Progenitor cell of endocrine pancreas (in vitro differentiated cells): ENCODE measurements around the gene MRC2. TPM values are rescaled to one million over a fixed set of nuclear protein-coding genes. Genes with fewer than 3 reads are reported as not detected.
A peak's percentile ranks its signal among the peaks of the same experiment; 100 is the strongest.
"Not testable (repeated sequence)": the region's sequence is repeated elsewhere in the genome, so short reads cannot be mapped to it uniquely, and the experiment has no call there.

Experiments
- DNase-seq: peaks from one replicate; pipeline ENCODE4 v3.0.0; 2021; ENCODE audit warnings: low spot score; ENCODE audit not compliant: unreplicated experiment
- H3K27ac Mint-ChIP-seq: 2 replicates; pipeline ENCODE4 v1.8.0; 2021; ENCODE audit warnings: mild to moderate bottlenecking, moderate library complexity, mixed read lengths
- H3K27me3 Mint-ChIP-seq: 2 replicates; pipeline ENCODE4 v1.8.0; 2021; ENCODE audit warnings: mixed read lengths
- H3K36me3 Mint-ChIP-seq: 2 replicates; pipeline ENCODE4 v1.8.0; 2022; ENCODE audit warnings: mixed read lengths; ENCODE audit not compliant: insufficient read depth
- H3K4me1 Mint-ChIP-seq: 2 replicates; pipeline ENCODE4 v1.8.0; 2021; ENCODE audit warnings: low read depth, mixed read lengths
- H3K4me3 Mint-ChIP-seq: 2 replicates; pipeline ENCODE4 v1.8.0; 2021; ENCODE audit warnings: low read depth, mild to moderate bottlenecking, moderate library complexity, mixed read lengths
- H3K9me3 Mint-ChIP-seq: 2 replicates; pipeline ENCODE4 v1.8.0; 2021; ENCODE audit warnings: low read depth, mixed read lengths
- CTCF ChIP-seq: fragments of 200-600 bp; sonication (generic); IDR thresholded peaks from one replicate; pipeline ENCODE4 v1.5.0; 2021; ENCODE audit warnings: antibody characterized with exemption, mild to moderate bottlenecking; ENCODE audit not compliant: unreplicated experiment
- total RNA-seq: library from RNA; stranded (reverse); gene quantifications from 2 replicates; pipeline ENCODE4 v1.2.1, GENCODE V29; 2021

Gene MRC2
- total RNA-seq, 1 donor from 2014 or later: 4.9 TPM

- peaks cover 8% of the 10 kb centered on the region for H3K27me3 Mint-ChIP-seq
- no peak for DNase-seq
- H3K9me3 Mint-ChIP-seq: no peaks in the 10 kb centered on the region
- peaks cover 1% of the 10 kb centered on the region for H3K4me1 Mint-ChIP-seq
- H3K36me3 Mint-ChIP-seq: no peaks in the 10 kb centered on the region
- TF ChIP-seq CTCF: peak; percentile 46
- no peak overlapping the region for H3K27ac Mint-ChIP-seq
- H3K4me3 Mint-ChIP-seq: no peak overlapping the region
These were observed 65.4 kb downstream of the MRC2 start for GRCh38 chr17:62692721-62693431.

- H3K4me3 Mint-ChIP-seq: no peak overlapping the region
- H3K9me3 Mint-ChIP-seq: no peaks in the 10 kb centered on the region
- H3K27ac Mint-ChIP-seq: no peak overlapping the region
- no peaks in the 10 kb centered on the region for H3K36me3 Mint-ChIP-seq
- no peak for TF ChIP-seq CTCF
- H3K4me1 Mint-ChIP-seq: peaks cover 1% of the 10 kb centered on the region
- no peak for DNase-seq
- H3K27me3 Mint-ChIP-seq: peaks cover 9% of the 10 kb centered on the region
These were observed 66.3 kb downstream of the MRC2 start for GRCh38 chr17:62693616-62694409.

GRCh38 chr17:62695093-62695738, 67.7 kb downstream of the MRC2 start:
- not testable (repeated sequence) for H3K4me3 Mint-ChIP-seq, DNase-seq, H3K4me1 Mint-ChIP-seq, H3K36me3 Mint-ChIP-seq, H3K27ac Mint-ChIP-seq, H3K9me3 Mint-ChIP-seq
- peaks cover 12% of the 10 kb centered on the region for H3K27me3 Mint-ChIP-seq

DNA sequence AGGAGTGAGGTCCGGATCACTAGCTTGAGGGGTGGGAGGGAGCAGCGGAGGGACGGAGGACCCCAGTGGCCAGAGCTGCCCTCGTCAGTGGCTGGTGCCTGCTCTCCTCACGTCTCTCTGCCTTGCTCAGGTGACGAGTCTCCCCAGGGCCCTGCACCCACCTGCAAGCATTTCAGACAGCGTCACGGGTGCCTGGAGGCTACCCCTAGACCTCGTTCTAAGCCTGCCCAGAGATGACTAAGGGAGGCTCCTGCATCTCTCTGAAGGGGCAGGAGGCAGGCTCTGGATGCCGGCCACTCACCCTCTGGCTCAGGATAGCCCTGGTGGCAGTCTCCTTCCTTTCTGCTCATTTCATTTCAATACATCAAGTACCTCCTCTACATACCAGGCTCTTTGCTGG, 68.8 kb downstream of the MRC2 start:
- no peak overlapping the region for H3K27ac Mint-ChIP-seq
- H3K27me3 Mint-ChIP-seq: peaks cover 17% of the 10 kb centered on the region
- TF ChIP-seq CTCF: no peak

DNA sequence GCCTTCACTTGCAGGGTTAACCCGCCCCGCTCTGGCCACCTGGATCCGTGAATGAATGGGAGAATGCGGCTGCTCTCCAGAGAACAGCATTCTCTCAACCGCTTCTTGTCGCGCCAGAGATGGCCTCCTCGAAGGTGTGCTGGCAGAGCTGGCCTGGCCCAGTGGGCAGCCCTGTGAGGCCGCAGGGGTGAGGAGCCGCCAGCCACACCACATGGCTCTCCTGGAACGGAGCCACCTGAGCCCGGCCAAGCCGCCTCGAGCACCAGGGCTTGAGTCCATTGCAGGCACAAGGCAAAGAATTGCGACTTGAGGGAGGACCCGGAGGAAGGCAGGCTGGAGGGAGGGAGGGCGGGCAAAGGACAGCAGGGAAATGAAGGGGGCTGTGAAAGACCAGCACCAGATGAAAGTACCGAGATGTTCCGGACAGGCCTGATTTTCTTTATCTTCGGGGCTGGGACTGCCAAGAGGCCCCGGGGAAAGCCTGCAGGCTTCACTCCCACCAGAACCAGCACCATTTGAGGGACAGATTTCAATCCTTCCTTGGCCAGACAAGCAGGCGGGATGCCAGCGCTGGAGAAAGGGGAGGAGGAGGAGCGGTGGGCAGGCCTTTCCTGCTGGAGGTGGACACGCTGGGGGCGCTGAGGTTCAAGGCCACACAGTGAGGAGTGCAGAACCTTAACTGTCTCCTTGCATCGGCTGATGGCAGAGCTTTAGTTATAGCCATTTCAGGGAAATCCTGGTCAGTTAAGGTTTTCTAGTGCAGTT, 69.4 kb downstream of the MRC2 start:
- no peak for TF ChIP-seq CTCF
- Mint-ChIP-seq H3K4me1 (peaks cover 4% of the 10 kb centered on the region), H3K4me3 (no peak overlapping the region), H3K9me3 (no peaks in the 10 kb centered on the region), H3K36me3 (no peaks in the 10 kb centered on the region), H3K27ac (no peak overlapping the region), H3K27me3 (peaks cover 23% of the 10 kb centered on the region)
- DNase-seq: no peak

More for the DNA sequence above, 68.8 kb downstream of the MRC2 start:
- Mint-ChIP-seq H3K4me1 (peaks cover 4% of the 10 kb centered on the region), H3K9me3 (no peaks in the 10 kb centered on the region), H3K36me3 (no peaks in the 10 kb centered on the region), H3K4me3 (no peak overlapping the region)
- DNase-seq: no peak

GRCh38 chr17:62698459-62698858, 71.0 kb downstream of the MRC2 start:
- DNase-seq, H3K4me1 Mint-ChIP-seq, H3K27ac Mint-ChIP-seq, H3K4me3 Mint-ChIP-seq, H3K36me3 Mint-ChIP-seq, H3K9me3 Mint-ChIP-seq: not testable (repeated sequence)
- H3K27me3 Mint-ChIP-seq: peaks cover 36% of the 10 kb centered on the region
